ENCODE data around the gene UBASH3A.
"Not testable (repeated sequence)": the region's sequence is repeated elsewhere in the genome, so short reads cannot be mapped to it uniquely, and the experiment has no call there.

Gene UBASH3A

DNA sequence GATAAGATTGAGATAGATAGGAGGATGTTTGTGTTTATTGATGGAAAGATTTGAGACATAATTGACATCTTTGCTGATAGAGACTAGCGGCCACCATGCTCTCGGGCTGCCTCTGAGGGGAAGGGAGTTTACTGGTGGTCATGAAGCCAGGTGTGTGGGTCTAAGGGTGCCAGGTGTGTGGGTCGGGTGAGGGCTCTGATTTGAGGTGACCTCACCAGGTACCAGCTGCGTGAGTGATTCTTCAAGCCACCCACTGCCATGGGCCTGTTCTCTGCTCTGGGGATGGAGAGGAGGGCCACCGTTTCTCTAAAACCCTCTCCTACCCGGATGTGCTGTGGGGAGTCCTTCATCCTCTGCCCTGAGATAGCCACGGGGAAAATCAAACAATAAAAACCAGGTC lies 3.2 kb downstream of the UBASH3A start:
- in situ Hi-C loops (cut with MboI; ENCODE audit: low sequenced_read_pairs) = no loop called here

DNA sequence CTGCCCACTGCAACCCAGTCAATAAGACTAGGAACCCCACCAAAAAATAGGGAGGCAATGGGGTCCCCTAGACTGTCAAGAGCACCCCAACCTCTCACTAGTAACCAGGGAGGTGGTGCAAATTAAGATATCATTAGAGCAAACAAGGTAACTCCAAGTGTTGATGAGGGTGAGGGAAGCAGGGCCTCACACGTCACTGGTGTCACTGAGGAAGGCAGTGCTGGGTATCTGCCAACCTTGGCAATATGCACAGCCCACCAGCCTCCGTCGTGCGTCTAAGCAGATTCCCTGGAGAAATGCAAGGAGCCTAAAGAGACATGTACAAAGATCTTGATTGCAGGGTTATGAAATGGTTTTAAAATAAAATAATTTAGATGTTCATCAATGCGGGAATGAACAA lies 3.8 kb downstream of the UBASH3A start:
- in situ Hi-C loops (cut with MboI; ENCODE audit: low sequenced_read_pairs) = no loop called here

DNA sequence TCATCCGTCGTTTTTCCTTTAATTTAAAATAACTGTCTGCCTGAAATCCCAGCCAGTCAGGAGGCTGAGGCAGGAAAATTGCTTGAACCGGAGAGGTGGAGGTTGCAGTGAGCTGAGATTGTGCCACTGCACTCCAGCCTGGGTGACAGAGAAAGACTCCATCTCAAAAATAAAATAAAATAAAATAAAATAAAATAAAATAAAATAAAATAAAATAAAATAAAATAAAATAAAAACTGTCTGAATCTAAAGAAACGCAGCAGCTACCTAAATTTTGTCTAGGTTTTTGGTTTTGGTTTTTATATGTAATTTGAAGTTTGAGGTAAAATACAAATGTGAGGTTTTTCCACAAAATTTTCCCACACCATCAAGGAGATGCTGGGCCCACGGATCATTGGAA lies 5.0 kb downstream of the UBASH3A start:
- in situ Hi-C loops (cut with MboI; ENCODE audit: low sequenced_read_pairs) = not testable (repeated sequence)

DNA sequence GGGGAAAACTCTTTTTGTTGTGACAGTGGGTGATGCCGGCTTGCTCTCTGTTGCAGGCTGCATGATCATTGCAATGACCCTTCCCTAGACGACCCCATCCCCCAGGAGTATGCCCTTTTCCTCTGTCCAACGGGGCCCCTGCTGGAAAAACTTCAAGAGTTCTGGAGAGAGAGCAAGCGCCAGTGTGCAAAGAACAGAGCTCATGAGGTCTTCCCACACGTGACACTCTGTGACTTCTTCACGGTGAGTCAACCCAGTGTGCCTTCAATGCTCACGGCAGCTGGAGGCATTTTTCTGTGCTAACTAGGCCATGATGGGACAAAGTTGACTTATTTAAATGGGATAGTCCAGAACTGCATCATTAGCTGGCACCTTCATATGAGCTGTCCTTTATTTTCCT lies 5.7 kb downstream of the UBASH3A start:
- in situ Hi-C loops (cut with MboI; ENCODE audit: low sequenced_read_pairs) = no loop called here

DNA sequence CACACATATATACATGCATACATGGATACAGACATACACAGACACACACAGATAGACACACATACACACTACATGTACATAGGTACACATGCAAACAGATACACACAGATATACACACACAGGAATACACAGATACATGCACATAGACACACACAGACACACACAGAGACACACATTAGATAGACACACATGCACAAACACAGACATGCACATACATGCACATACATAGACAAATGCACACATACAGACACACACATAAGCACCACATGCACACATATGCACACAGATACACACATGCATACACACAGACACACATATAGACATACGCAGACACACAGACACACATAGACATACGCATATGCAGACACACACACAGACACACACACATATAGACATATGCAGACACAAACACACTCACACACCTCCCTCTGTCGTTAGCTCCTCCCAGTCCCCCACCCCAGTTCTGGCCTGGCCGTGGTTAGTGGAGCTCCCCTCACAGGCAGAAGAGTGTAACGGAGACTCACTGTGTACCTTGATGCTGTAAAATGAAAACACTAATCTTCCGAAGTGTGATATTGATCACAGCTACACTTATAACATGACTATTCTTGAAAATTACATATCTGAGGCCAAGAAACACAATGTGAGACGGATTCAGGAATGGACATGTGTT lies 7.6 kb downstream of the UBASH3A start:
- in situ Hi-C loops (cut with MboI; ENCODE audit: low sequenced_read_pairs) = no loop called here

DNA sequence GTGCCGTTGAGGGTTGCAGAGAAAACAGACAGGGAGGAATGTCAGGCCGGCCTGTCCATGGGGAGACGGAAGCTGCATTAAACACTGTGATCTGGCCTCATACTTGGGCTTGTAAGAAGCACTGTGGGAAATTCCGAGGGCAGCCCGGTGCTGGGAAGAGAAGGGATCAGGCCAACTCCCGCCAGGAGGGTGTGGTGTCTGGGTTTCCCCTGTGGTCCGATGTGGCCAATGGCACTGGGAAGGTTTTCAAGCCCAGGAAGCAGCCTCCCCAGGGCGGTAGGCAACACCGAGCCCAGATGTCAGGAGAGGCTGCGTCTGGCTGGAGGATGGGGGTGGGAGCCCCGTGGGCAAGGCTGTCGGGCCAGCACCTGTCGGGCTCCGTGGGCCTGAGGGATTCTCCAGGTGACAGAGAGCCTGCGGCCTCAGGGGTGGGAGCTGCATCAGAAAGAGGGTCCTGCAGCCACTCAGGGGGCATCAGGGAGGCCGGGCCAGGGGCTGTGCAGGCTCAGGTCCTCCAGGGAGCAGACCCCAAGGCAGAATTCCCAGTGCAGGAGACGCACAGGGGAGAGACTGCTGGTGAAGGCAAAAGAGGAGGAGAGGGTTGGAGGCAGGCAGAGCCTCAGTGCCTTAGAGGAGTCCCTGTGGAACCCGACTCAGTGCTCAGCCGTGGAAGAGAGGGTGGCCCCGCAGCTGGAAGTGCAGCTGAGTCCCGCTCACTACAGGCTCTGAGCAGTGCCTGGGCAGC lies 8.4 kb downstream of the UBASH3A start:
- in situ Hi-C loops (cut with MboI; ENCODE audit: low sequenced_read_pairs) = no loop called here

DNA sequence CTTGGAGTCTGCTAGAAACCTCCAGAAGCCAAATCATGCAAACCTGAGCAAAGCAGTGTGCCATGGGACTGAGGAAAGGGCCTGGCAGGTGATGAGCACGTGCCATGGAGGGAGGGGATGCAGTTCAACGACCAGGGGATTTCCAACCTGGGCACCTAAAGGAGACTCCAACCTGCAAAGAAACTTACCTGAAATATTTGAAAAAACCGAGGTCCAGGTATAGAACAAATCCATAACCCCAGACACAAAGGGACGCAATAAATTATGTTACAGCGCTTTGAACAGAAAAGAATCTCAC lies 8.9 kb downstream of the UBASH3A start:
- in situ Hi-C loops (cut with MboI; ENCODE audit: low sequenced_read_pairs) = no loop called here

DNA sequence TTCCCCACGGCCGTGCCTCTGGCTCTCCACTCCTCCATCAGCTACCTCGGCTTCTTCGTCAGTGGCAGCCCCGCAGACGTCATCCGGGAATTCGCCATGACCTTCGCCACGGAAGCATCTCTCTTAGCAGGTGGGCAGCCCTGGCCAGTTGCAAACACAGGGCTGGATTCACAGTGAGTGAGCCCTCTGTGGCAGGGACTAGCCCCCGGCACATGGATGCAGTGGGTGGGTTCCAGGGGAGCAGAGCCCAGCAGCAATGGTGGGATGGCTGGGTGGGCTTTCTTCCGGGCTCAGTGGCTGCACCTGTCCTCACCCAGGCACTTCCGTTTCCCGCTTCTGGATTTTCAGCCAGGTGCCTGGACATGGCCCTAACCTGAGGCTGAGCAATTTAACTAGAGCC lies 9.4 kb downstream of the UBASH3A start:
- in situ Hi-C loops (cut with MboI; ENCODE audit: low sequenced_read_pairs) = no loop called here

DNA sequence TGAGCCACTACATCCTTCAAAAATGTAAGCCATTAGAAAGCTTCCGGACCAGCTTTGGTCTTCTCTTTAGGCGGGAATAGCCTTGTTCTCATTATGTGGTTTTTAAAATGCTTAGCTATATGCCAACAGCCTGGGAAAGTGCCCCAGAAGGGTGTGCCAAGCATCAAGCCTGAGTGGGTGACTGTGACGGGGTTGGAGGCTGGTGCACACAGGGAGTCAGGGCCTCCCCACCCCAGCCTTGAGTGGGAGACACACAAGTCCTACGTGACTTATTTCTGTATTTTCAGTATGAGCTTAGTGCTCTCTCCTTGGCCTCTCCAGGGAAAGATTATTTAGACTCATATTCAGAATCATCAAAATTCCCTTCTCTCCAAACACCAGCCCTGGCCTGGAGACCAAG lies 9.8 kb downstream of the UBASH3A start:
- in situ Hi-C loops (cut with MboI; ENCODE audit: low sequenced_read_pairs) = no loop called here

DNA sequence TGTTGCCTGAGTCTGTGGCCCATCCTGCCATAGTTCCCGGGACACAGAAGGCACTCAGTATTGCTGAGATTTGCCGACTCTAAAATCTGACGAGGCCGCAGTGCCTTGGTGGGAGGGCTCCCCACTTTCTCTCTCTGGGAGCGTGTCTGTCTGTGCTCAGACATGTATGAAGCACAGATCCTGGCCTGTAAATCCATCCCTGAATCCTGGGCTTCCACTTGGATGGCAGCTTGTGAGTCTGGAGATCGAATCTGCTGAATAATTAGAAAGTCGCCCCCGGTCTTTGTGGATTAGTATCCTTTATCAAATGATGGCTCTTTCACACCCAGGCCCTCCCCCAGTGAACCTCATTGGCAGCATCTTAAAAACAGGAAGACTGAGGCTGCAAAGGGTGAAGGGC lies 10.4 kb downstream of the UBASH3A start:
- in situ Hi-C loops (cut with MboI; ENCODE audit: low sequenced_read_pairs) = no loop called here

DNA sequence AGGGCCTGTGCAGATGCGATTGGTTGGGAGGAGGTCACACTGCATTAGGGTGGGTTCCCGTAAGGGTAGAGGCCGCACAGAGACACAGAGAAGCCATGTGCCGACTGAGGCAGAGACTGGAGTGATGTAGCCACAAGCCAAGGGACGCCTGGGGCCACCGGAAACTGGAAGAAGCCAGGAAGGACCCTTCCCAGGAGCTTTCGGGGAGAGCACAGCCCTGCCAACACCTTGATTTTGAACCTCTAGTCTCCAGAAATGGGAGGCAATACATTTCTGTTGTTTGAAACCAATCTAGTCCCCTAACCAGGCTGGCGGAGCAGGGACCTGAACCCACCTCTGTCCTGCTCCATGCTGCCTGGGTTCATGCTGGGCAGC lies 10.8 kb downstream of the UBASH3A start:
- in situ Hi-C loops (cut with MboI; ENCODE audit: low sequenced_read_pairs) = no loop called here

DNA sequence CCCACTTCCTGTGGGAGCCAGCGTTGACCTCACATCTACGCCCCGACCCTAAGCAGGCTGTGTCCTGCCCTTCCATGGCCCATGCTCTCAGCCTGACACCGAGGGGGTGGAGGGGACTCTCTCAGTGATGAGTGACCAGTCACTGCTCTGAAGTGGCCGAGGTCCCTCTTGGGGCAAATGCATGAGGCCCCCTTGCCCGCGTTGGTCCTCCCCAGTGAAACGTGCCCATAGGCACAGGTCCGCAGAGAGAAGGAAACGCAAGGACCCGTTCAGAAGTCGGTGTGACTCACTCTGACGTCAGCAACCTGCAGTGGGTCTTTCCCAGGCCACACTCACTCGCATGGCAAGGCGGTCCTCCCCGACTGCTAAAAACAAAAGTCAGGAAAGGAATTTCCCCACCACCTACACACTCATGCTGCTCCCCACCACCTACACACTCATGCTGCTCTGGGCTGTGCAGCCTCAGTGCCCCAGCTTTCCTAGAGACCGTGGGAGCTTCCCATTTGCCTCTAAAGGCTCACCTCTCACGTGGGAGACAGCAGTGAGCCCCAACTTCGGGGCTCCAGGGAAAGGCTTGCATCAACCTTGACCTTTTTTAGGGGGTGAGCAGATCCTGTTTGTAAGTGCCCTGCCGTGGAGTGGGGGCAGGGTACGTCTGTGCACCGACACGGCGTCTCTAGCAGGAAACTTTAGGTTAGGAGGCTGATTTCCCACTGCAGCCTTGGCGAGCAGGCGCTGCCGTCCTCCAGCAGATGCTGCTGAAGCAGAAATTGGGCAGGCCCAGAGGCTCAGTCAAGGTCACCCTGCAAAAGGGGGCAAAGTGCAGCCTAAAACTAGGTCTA lies 11.4 kb downstream of the UBASH3A start:
- in situ Hi-C loops (cut with MboI; ENCODE audit: low sequenced_read_pairs) = no loop called here

DNA sequence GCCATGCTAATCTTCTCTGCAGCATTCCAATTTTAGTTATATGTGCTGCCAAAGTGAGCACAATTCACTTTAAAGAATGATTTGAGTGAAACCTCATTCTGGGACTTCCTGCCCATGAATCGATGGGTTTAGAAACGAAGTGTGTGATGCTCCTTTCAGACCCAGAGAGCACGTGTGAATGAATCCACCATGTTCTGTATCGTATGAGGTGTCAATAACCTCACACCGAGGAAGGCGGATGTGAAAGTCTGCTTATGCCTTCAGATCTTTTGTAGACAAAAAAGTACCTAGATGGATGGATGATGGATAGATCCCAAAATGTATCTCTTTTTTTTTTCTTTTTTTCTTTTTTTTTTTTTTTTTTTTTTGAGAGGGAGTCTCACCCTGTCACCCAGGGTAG lies 13.8 kb downstream of the UBASH3A start:
- in situ Hi-C loops (cut with MboI; ENCODE audit: low sequenced_read_pairs) = no loop called here

DNA sequence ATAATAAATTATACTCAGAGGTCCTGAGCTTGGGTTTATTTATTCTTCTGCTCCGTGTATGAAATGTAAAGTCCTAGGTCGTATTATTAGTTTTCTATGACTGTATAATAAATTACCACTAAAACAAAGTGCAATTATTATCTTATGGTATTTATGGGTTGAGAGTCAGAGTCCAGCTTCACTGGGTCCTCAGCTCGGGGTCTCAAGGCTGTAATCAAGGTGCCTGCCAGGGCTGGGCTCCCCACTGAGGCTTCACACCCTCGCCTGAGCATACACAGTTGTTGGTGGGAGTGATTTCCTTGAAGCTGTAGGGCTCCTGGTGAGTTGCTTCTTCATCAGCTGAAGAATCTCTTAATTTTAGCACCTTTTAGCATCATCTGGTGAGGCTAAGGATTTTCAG lies 15.2 kb downstream of the UBASH3A start:
- in situ Hi-C loops (cut with MboI; ENCODE audit: low sequenced_read_pairs) = no loop called here

DNA sequence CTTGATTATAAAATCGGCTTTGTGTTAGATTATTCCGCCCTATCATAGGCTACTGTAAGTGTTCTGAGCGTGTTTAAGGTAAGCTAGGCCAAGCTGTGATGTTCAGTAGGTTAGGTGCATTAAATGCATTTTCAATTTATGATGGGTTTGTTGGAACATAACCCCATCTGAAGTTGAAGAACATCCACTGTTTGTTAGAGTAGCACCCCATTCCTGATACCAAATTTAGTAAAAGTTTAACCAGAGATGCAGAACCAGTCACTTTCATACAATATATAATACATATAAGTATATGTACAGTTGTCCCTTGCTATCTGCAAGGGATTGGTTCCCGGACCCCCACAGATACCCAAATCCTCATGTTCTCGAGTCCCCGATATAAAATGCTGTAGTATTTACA lies 16.1 kb downstream of the UBASH3A start:
- in situ Hi-C loops (cut with MboI; ENCODE audit: low sequenced_read_pairs) = no loop called here

DNA sequence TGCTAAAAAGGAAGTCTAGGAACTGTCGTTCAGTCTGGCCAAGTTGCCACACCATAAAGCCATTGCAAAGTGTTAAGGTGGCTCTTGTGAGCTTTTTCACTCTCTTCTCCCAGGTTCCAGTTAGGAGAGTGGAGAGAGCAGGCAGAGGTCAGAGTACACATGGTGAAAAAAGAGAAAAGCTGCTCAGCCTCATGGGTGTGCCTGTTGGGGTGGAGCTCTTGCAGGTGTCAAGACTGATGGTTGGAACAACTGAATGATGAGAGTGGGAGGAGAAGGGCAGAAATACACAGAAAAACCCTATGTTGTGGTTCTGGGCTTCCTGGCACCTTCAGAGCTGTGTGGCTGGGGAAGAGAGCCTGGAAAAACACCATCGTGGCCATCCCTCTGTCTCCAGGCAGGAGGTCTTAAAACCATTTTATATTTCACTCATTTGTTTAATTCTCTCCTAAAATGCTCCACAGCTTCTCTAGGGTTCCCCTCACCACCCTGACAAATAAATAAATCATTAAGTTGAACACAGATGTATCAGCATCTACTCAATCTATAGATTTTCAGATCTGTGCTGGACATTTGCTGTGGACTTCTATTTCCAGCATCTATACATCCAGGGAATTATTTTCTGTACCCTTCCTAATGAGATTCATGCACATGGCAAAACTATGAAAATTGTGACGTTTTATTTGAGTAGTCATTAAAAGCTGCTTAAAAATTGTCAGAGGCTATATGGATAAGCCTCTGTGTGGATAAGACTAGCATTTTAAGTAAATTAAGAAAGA lies 17.5 kb downstream of the UBASH3A start:
- in situ Hi-C loops (cut with MboI; ENCODE audit: low sequenced_read_pairs) = no loop called here

DNA sequence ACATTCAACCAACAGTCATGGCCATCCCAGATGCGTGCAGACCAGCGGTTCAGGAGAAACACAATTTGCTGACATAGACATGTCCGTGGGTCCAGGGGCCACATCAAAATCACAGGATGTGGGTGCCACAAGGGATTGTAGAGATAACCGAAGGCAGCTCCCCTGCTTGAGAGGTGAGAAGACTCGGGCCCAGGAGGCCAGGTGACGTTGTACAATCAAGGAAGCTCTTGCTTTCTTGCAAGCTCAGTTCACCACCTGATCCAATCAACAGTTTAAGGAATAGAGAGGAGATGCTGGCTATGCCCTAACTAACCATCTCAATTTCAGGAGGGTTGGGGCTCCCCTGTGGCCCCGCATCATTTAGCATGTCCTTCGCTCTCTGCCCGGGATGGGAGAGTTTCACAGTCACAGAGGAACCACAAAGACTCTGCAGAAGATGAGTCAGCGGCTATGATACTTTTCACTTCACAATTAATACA lies 19.5 kb downstream of the UBASH3A start:
- in situ Hi-C loops (cut with MboI; ENCODE audit: low sequenced_read_pairs) = no loop called here

DNA sequence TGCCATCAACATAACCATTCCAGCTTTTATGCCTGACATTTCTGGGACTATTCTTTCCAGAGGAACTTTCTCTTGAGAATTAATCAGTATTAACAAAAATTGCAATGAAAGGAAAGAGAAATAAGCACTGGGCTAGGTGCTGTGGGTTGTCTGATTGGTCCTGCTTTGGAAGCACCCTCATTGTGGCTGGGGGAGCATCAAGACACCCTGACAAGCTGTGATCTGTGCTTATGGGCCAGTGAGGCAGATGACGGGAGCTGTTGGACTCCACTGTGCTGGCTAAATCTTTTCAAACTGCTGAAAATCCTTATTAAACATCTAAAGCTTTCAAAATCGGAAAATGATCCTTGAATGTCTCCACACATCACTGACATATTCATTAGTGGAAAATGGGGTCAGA lies 20.0 kb downstream of the UBASH3A start:
- in situ Hi-C loops (cut with MboI; ENCODE audit: low sequenced_read_pairs) = no loop called here

DNA sequence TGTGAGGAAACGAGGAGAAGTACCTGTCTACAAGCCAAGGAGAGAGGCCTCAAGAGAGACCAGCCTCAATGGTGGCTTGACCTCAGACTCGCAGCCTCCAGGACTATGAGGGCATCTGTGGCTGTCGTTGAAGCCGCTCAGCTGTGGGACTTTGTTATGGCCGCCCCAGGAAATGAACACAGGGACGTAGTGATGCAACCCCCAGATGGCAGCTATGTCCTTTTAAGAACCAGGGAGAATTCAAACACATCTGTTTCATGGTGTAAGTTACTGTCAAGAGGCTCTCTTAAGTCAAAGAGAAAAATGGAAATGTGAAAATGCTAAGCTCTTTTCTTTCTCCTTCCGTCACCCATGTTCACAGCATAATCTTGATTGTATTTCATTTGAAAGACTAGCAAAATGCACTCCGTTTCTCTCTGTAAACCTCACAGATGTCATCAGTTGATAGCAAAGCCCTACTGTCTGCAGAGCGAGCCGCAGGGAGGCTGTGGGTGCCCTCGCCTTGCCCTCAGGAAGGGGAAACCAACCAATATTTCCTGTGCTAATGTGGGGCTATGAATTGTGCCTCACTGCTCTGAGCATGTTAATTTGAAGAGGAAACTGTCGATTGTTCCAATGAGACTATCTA lies 21.3 kb downstream of the UBASH3A start:
- in situ Hi-C loops (cut with MboI; ENCODE audit: low sequenced_read_pairs) = no loop called here

DNA sequence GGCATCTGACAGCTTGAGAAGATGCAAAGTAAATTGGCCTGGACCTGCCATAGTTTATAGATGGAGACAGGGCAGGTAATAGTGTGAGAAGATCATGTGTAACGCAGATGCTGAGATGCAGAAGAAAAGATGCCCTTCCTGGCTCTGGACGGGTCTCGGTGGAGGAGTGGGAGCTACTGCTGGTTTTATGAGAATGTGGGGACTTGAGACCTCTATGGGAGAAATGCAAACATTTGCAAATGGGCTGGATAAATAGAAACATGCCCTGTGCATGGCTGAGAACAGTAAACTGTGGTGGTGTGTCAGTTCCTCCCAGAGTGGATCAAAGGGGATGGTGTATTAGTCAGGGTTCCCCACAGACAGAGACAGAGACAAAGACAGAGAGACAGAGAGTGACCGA lies 21.9 kb downstream of the UBASH3A start:
- in situ Hi-C loops (cut with MboI; ENCODE audit: low sequenced_read_pairs) = no loop called here

DNA sequence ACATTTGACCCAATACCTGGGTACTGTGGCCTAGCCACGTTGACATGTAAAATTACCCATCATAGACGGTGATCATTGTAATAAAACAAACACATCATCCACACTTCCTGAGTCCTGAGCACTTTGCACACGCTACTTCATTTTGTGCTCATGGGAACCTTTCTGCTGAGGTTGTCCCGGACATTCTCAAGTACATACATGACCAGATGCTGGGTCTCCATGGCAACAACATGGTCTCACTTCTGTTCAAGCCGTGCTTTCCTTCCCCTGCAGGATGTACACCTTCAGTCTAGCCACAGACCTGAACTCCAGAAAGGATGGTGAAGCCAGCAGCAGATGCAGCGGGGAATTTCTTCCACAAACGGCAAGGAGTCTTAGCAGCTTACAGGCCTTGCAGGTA lies 22.7 kb downstream of the UBASH3A start:
- in situ Hi-C loops (cut with MboI; ENCODE audit: low sequenced_read_pairs) = no loop called here
